NCI-H774 (cell line): ENCODE measurements around the gene SOX18.

Experiments
- DNase-seq: peaks from one replicate; lab custom pipeline; 2025; lab: John Stamatoyannopoulos, UW

SOX18 gene

DNA sequence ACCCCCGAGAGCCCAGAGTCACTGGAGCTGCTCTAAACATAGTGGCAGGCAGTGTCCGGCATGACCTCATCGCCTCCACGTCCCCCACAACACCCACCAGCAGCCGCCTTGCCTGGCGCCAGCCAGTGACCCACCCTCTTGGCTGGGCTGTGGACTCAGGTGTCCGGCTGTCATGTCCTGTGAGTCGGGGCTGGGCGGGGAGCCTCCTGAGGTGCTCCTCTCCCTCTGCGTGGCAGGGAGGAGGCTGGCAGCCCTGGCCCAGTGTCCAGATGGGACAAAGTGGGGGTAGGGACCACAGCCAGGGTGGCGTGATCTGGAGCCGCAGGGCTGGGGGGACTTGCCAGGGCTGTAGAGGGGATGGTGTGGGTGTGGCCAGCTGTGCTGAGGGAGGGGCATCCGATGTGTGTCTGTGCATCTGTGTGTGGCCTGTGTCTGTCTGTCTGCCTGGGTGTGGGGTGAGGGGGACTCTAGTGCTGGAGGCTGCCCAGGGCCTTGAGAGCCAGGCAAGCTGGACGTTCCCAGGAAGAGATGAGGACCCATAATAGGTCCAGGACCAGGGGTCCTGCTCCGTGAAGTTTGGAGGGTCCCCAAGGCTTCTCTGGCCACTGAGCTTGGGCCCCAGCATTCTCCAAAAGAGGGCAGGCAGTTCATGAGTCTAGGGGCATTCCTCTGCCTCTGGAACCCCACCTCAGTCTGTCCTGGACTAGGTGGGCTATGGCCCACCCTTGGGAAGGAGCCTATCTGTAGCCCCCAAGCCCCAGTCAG is 2.3 kb upstream of the SOX18 start:
- no peak for DNase-seq

- DNase-seq, result no peak
Measured at GRCh38 chr20:64051033-64051452, 1.6 kb upstream of the SOX18 start.

DNA sequence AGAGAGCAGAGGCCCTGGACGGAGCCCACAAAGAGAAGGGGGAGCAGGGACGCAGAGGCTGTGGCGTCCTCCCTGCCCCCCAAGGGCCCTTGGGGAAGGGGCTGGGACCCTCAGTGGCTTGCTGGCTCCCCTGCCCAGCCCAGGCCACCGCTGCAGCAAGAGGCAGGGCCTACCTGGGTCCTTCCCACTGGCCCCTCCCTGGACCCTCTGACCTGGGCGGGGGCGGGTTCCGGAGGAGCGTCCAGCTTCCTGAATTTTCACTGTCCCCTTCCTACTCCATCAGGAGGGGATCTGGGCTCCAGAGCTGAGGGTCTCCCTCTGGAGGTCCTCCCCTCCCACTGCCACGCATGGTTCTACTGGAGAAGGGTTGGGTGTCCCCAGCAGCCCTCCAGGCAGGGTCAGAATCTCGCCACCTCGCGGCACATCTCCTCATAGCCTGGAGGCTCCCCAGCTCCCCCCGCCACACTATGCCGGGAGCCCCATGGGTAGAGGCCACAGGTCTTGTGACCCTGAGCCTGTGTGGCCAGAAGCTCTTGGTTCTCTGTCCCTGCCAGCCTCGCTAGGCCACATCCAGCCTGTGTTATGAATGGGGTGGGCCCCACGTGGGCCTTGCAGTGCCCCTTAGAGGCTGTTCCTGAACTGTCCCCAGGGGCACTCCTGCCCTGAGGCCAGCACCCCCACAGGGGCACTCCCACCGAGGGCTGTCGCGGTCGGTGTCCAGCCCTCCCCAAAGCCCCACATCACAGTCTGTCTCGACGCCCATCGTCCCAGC is 1.0 kb upstream of the SOX18 start:
- DNase-seq, result no peak

- no peak for DNase-seq
Measured at GRCh38 chr20:64049878-64050260, 430 bp upstream of the SOX18 start.

GRCh38 chr20:64048402-64049044 is 916 bp downstream of the SOX18 start:
- DNase-seq, result no peak

DNA sequence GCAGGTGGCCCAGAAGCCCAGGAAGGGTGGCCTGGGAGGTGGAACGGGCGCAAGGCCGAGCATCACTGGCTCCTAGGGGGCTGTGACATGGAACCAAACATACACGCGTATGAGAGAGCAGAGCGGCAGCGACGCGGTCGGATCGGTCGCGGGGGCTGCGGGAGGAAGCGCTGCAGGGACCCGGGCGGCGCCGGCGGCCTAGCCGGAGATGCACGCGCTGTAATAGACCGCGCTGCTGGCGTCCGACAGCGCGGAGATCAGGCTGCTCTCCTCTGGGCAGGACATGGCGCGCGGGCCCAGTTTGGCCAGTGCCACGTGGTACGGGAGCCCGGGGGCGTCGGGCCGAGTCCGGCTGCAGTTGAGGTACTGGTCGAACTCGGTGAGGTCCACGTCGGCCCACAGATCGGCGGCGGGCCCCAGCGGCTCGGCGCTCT is 1.5 kb downstream of the SOX18 start:
- no peak for DNase-seq

- DNase-seq, result no peak
Measured at GRCh38 chr20:64047046-64047389, 2.4 kb downstream of the SOX18 start.

GRCh38 chr20:64045346-64046011 is 4.0 kb downstream of the SOX18 start:
- no peak for DNase-seq

DNA sequence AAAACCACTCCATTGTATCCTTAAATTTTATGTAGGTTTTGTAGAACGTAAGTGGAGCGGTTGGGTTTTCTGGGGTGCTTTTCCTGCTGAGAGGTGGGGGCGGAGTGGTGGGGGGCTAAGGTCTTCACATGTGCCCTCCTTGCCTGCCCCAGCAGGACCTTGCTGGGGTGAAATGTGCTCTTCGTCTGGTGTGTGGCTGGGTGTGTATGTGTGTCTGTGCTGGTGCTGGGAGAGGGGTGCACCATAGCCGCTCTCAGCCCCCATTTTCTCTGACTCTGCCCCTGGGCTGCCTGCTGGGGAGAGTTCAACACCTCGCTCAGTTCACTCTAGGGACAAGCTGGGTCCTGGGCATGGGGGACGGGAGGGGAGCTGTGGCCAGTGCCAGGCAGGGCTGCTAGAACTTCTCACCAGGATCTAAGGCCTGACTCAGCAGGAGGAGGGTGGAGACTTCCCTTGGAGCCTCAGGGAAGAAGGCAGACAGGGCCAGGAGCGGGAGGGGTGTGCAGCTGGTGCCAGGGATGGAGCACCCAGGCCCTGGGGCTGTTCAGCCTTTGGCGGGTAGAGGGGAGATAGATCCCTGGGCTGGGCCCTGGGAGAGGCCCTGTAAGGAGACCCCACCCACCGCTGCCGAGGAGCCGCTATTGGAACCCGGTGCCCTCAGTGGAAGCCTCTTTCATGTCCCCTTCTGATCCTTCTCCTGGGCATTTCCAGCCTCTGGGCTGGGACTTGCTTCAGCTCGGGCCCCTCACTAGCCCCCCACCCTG is 4.8 kb downstream of the SOX18 start:
- DNase-seq, result no peak

GRCh38 chr20:64043768-64044167 is 5.7 kb downstream of the SOX18 start:
- no peak for DNase-seq

DNA sequence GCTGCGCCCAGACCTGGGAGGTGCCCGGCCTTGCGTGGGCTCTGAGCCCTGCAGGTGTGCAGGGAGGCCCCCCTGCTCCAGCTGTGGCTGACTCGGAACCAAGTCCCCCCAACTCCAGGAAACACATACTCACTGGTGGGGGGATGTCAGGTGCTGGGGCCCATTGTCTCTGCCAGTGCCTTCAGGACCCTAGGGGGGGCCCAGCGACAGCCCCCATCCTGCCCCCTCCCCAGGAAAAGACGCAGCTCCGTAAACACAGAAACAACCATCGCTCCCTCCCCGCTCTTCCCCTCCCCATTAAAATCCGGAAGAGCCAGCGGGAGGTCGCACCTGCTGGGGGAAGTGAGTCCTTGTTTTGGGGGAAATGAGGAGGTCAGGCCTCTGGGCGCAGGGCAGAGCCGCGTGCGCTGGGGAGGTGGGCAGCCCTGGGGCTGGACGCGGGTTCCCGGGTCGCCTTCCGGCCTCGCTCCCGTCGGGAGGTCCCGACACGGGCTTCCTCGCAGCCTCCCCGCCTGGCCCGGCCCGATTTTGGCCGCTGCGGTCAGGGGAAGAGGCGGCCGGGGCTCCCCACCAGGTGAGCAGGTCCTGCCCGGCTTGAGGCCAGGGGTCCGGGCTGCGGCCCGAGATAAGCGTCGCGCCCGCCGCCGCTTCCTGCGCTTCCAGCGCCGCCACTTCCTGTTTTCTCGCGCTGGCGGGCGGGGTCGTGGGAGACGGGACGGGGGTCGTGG is 7.2 kb downstream of the SOX18 start:
- no peak for DNase-seq

DNA sequence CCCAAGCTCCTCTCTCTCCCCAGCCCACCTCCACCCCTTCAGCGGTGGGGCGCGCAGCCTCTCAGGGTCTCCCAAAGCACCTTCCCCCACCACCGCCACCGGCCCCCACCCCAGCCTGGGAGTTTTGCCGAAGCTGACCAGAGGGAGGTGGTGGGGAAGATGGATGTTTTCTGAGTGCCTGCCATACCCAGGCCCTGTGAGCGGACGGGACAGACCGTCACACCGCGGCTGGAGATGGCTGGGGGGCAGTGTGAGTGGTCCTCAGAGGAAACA is 7.7 kb downstream of the SOX18 start:
- no peak for DNase-seq

DNA sequence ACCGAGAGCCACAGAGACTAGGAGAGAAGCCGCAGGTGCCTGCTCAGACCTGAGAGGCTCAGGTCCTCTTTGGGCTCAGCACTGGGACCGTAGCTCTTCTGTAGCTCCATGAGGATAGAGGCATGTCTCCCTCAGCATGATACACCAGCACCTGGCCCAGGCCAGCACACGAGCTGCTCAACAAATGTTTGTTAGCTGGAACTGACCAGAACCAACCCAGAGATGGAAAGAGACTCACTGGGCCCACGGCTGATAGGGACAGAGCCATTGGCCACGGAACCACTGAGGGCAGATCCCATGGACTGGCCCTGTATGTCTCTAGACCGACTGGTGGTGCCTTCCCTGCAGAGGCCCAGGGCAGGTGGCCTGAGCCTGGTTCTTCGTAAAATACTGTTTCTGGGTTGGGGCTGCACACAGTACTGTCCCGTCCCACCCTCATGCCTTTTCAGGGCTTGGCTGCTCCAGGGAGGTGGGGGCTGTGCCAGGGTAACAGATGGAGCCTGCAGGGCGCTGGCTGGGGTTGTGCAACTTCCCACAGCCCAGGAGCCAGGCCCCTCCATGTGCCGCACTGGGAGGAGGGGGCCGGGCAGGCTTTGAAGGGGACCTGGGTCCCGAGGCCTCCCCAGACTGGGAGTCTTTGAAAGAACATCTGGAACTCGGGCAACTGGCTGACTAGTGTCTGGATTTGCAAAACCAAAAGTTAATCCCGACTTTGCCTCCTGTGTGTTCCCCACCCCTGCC is 8.2 kb downstream of the SOX18 start:
- no peak for DNase-seq

- no peak for DNase-seq
Measured at GRCh38 chr20:64040231-64041039, 9.0 kb downstream of the SOX18 start.

DNA sequence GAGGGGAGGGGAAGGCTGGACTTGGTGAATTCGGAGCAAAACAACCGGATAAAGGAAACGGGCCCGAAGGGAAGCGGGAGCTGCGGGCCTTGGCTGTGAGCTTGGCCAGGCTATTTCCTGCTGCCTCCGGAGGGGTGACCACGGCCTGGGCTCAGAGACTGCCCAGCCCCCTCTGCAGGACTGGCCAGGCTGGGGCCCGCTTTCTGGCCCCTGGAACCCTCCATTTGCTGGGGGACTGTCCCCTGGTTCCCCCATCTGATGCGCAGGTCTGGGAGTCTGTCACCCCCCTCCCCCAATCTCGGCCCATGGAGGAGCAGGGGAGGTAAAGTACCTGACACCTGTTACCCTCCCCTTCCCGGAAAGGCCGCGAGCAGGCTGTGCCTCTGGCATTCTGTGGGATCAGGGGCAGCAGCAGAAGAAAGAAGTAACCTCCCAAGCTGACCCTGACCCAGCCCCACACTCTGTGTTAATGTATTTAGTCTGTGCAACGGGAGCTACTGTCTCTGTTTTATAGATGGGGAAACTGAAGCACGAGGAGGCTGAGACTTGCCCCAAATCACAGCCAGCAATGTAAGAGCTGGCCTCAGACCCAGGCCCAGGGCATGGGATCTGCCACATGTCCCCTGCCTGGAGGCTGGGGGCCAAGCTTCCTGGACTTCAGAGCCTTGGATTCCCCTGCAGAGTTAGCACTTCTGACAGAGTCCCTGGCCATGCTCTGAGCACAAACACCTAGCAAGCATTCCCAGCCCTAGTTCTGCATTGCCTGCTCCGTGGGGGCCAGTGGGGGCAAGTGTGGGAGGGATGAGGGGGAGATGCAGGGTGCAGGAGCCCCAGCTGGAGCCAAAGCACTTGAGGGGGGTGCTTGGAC is 9.9 kb downstream of the SOX18 start:
- DNase-seq, result no peak

DNA sequence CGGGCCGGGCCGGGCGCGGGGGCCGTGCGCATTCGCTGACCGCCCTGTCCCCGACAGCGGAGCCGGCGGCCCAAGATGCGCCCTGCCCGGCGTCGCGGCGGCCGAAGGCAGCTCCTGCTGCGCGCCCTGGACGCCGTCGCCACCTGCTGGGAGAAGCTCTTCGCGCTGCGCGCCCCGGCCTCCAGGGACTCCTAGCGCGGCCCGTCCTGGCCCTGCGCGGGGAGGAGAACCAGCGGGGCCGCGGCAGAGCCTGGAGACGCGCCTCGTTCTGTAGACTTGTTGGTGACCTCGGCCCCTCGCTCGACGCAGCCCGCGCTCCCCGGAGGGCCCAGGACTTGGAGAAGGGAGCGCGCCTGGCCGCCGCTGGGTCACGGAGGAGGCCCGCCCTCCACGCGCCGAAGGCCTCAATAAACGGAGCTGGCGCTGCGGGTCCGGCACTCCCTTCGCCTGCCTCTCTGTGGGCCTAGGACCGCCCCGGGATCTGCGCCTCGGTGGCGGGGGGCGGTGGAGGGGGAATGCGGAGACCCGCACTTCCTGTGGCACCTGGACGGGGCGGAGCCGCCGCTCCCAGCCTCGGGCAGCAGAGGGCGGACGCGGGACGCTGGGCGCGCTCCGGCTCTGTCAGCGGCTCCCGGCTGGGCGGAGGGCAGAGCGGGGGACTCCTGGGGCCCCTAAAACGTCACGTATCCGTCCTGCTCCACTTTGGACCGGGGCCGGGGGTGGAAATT is 10.7 kb downstream of the SOX18 start:
- peak; percentile 36 for DNase-seq

DNA sequence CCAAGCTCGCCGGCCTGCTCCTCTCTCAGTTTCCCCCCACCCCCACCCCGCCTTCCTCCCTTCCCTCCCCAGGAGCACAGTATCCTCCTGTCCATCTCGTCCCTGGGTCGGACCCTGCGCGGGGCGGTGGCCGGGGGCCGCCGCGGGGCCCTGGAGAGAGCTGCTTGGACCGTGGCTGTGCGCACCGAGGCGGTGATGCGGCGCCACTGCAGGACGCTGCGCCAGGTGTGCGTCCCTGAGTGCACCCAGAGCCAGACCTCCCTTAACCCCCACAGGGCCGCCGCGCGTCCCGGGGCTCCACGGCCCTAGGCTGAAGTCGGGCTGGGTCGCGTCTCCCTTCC is 11.2 kb downstream of the SOX18 start:
- DNase-seq, result no peak

DNA sequence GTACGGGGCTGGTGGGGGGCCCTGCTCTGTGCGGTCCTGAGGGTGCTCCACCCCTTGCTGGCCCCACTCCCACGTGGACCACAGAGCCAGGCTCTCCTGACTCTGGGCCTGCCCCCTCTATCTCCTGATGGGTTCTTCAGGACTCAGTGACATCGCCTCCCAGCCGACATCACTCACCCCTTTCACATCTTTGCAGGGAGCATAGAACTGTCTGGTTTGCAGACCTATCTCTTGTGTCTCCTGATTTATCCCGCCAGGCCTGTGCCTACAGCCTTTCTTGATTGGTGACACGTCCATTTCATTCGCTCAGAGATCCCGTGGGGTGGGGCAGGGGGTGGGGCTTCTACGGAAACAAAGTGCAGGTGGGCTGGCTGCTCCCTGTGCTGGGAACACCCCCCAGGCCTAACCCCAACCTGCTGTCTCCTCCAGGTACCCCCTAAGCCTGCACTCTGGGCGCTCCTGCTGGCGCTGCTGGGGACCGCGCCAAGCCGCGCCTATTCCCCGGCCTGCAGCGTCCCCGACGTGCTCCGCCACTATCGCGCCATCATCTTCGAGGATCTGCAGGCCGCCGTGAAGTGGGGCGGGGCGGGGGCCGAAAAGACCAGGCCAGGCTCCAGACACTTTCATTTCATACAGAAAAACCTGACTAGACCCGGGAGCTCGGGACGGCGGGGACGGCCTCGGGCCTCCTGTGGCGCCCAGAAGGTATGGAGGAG is 11.8 kb downstream of the SOX18 start:
- no peak for DNase-seq
